Measurements from ENCODE around the gene TAS2R19.
"Not testable (repeated sequence)": the region's sequence is repeated elsewhere in the genome, so short reads cannot be mapped to it uniquely, and the experiment has no call there.

TAS2R19 gene

GRCh38 chr12:11040162-11040561 lies 17.7 kb upstream of the TAS2R19 start:
- H3K9ac ChIP-seq (ENCODE audit: low read length), result no peak overlapping the region
- no peaks in the 10 kb centered on the region for H3F3A ChIP-seq (ENCODE audit: insufficient read depth, low read length)
- peaks cover 4% of the 10 kb centered on the region; the same call in 1 of the 2 replicates for H3K79me2 ChIP-seq (ENCODE audit: low read length)
- no peak overlapping the region for H2AFZ ChIP-seq (ENCODE audit: low read length)
- no peaks in the 10 kb centered on the region for H3K4me1 ChIP-seq (ENCODE audit: low read length)
- H3K9me2 ChIP-seq (replicated peaks; ENCODE audit: insufficient read depth, low read length), result no peaks in the 10 kb centered on the region
- no peaks in the 10 kb centered on the region for H3K36me3 ChIP-seq (replicated peaks; ENCODE audit: insufficient read depth, low read length)
- H4K20me1 ChIP-seq (ENCODE audit: insufficient read depth, low read length), result no peaks in the 10 kb centered on the region
- TF ChIP-seq CTCF (IDR thresholded peaks at IDR 0.05; ENCODE audit: low read length) (no peak), EZH2phosphoT487 (IDR thresholded peaks at IDR 0.05; ENCODE audit: low read length) (no peak), EZH2 (optimal IDR thresholded peaks at IDR 0.05; ENCODE audit: low read depth, low read length) (no peak)
- no peak for DNase-seq
- H3K9me3 ChIP-seq (replicated peaks; ENCODE audit: insufficient read depth, low read length), result no peaks in the 10 kb centered on the region
- H3K27ac ChIP-seq (ENCODE audit: low read length), result no peak overlapping the region
- no peak overlapping the region for H3K4me2 ChIP-seq (ENCODE audit: low read depth, low read length)
- H3K27me3 ChIP-seq (replicated peaks; ENCODE audit: insufficient read depth, low read length), result no peaks in the 10 kb centered on the region
- H3K4me3 ChIP-seq (ENCODE audit: low read length), result no peak overlapping the region

- no peaks in the 10 kb centered on the region for H4K20me1 ChIP-seq (ENCODE audit: insufficient read depth, low read length)
- H3K4me1 ChIP-seq (ENCODE audit: low read length), result no peaks in the 10 kb centered on the region
- H3K79me2 ChIP-seq (ENCODE audit: low read length), result peaks cover 4% of the 10 kb centered on the region; the same call in 1 of the 2 replicates
- H3K36me3 ChIP-seq (replicated peaks; ENCODE audit: insufficient read depth, low read length), result no peaks in the 10 kb centered on the region
- DNase-seq, result no peak
- H3K9me2 ChIP-seq (replicated peaks; ENCODE audit: insufficient read depth, low read length), result no peaks in the 10 kb centered on the region
- no peak overlapping the region for H2AFZ ChIP-seq (ENCODE audit: low read length)
- TF ChIP-seq CTCF (IDR thresholded peaks at IDR 0.05; ENCODE audit: low read length) (no peak), EZH2 (optimal IDR thresholded peaks at IDR 0.05; ENCODE audit: low read depth, low read length) (no peak), EZH2phosphoT487 (IDR thresholded peaks at IDR 0.05; ENCODE audit: low read length) (no peak)
- no peaks in the 10 kb centered on the region for H3K27me3 ChIP-seq (replicated peaks; ENCODE audit: insufficient read depth, low read length)
- H3K9me3 ChIP-seq (replicated peaks; ENCODE audit: insufficient read depth, low read length), result no peaks in the 10 kb centered on the region
- H3K4me3 ChIP-seq (ENCODE audit: low read length), result no peak overlapping the region
- H3K4me2 ChIP-seq (ENCODE audit: low read depth, low read length), result no peak overlapping the region
- no peak overlapping the region for H3K9ac ChIP-seq (ENCODE audit: low read length)
- no peaks in the 10 kb centered on the region for H3F3A ChIP-seq (ENCODE audit: insufficient read depth, low read length)
- no peak overlapping the region for H3K27ac ChIP-seq (ENCODE audit: low read length)
Measured at GRCh38 chr12:11039171-11039570, 16.8 kb upstream of the TAS2R19 start.

GRCh38 chr12:11033959-11034358 lies 11.5 kb upstream of the TAS2R19 start:
- H3K9ac ChIP-seq (ENCODE audit: low read length); H3K27me3 ChIP-seq (replicated peaks; ENCODE audit: insufficient read depth, low read length); H3K9me3 ChIP-seq (replicated peaks; ENCODE audit: insufficient read depth, low read length); H3K36me3 ChIP-seq (replicated peaks; ENCODE audit: insufficient read depth, low read length); H3K27ac ChIP-seq (ENCODE audit: low read length); DNase-seq; H3K4me3 ChIP-seq (ENCODE audit: low read length); H4K20me1 ChIP-seq (ENCODE audit: insufficient read depth, low read length); H2AFZ ChIP-seq (ENCODE audit: low read length); H3K4me2 ChIP-seq (ENCODE audit: low read depth, low read length); H3K4me1 ChIP-seq (ENCODE audit: low read length); H3K79me2 ChIP-seq (ENCODE audit: low read length); H3F3A ChIP-seq (ENCODE audit: insufficient read depth, low read length); H3K9me2 ChIP-seq (replicated peaks; ENCODE audit: insufficient read depth, low read length): not testable (repeated sequence)

GRCh38 chr12:11031307-11031706 lies 8.9 kb upstream of the TAS2R19 start, which contains the start of gene TAS2R31:
Gene TAS2R31, minus strand, starts transcription at chr12:11031407. Its CDS starts 72 bp downstream, at chr12:11031335.
- Histone ChIP-seq H3K79me2 (ENCODE audit: low read length) (no peaks in the 10 kb centered on the region), H3K4me1 (ENCODE audit: low read length) (no peaks in the 10 kb centered on the region), H3K36me3 (replicated peaks; ENCODE audit: insufficient read depth, low read length) (no peaks in the 10 kb centered on the region), H3K9me2 (replicated peaks; ENCODE audit: insufficient read depth, low read length) (no peaks in the 10 kb centered on the region), H3K27ac (ENCODE audit: low read length) (no peak within 1 kb of the TSS), H3K27me3 (replicated peaks; ENCODE audit: insufficient read depth, low read length) (no peaks in the 10 kb centered on the region), H3K9ac (ENCODE audit: low read length) (no peak within 1 kb of the TSS), H3F3A (ENCODE audit: insufficient read depth, low read length) (no peaks in the 10 kb centered on the region), H2AFZ (ENCODE audit: low read length) (no peak within 1 kb of the TSS), H4K20me1 (ENCODE audit: insufficient read depth, low read length) (no peaks in the 10 kb centered on the region), H3K9me3 (replicated peaks; ENCODE audit: insufficient read depth, low read length) (no peaks in the 10 kb centered on the region), H3K4me2 (ENCODE audit: low read depth, low read length) (no peak within 1 kb of the TSS), H3K4me3 (ENCODE audit: low read length) (no peak within 1 kb of the TSS)
- no peak for DNase-seq
- no peak for TF ChIP-seq EZH2phosphoT487 (IDR thresholded peaks at IDR 0.05; ENCODE audit: low read length)
- no peak for TF ChIP-seq EZH2 (optimal IDR thresholded peaks at IDR 0.05; ENCODE audit: low read depth, low read length)
- TF ChIP-seq CTCF (IDR thresholded peaks at IDR 0.05; ENCODE audit: low read length), result no peak
